PC-3 (cell line): ENCODE measurements around the gene FARP1.
A peak's percentile ranks its signal among the peaks of the same experiment; 100 is the strongest.

Experiments used
- CTCF ChIP-seq: fragments of 300-600 bp; sonication (generic); conservative IDR thresholded peaks from 2 replicates; pipeline ENCODE4 v1.5.1; 2017; ENCODE audit warnings: antibody characterized with exemption, low read depth, mild to moderate bottlenecking, low read length
- EZH2phosphoT487 ChIP-seq: fragments of 300-600 bp; sonication (generic); IDR thresholded peaks from 2 replicates; pipeline ENCODE4 v1.6.1; 2018; ENCODE audit warnings: mild to moderate bottlenecking, antibody characterized with exemption, low read length, borderline replicate concordance

GRCh38 chr13:98405107-98405571 is 262.2 kb downstream of the FARP1 start:
- TF ChIP-seq CTCF (0 out of 2 replicates have a peak, but pooled peaks have one; percentile 10), EZH2phosphoT487 (no peak)
